HG03439 (cell line): Measurements from ENCODE around the gene GSK3B.

Experiments
- ATAC-seq: cut with Tn5 transposase; IDR thresholded peaks from one replicate; pipeline ENCODE4 v1.9.1; 2021; ENCODE audit warnings: mild to moderate bottlenecking, moderate library complexity; ENCODE audit not compliant: unreplicated experiment

GSK3B gene

DNA sequence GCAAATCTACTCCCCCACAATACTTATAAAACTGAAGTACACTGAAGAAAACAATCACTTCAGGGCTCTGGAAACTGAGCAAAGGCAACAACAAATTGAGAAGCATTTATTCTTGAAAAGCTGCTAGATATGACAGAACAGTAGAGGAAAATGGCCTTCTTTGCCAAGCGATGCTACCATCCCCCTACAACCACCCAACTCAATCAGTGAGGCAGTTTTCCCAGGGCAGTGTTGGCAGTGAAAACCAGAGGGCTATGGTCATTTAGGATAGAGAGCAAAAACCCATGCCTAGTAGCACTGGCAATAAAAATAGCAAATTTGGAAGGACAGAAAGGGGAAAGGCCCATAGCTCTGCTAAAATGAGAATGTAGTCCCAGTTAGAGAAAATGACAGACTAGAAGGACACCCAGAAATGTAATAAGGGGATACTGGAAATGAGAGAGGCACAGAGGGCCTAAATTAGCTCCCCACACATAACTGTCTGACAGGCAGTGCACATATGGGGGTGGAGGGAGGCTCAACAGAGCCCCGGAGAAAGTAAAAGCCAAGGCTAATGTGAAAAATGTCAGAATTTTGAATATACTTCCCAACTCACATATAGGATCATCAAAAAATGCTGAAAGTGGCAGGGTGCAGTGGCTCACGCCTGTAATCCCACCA, 143.5 kb downstream of the GSK3B start:
- no peak for ATAC-seq

GRCh38 chr3:119945291-119945690, 149.0 kb downstream of the GSK3B start:
- ATAC-seq, result no peak

- no peak for ATAC-seq
Observed at GRCh38 chr3:119944091-119944490, 150.2 kb downstream of the GSK3B start.

DNA sequence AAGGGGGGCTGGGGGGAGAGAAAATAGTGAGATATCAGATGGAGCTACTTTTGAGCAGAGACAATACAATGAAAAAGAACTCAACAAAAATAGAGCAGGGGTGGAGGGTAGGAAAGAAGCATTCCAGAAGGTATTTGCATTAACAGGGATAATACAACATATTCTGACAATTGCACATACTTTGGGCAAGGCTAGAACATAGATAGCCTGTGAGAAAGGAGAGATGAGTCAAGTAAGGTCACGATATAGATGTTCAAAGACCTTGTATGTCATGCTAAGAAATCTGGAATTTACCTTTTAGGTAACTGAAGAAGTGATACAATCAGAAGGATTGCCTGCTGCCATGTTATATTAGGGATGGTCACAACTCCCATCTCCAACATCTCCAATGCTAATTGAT, 155.2 kb downstream of the GSK3B start:
- ATAC-seq, result no peak

GRCh38 chr3:119937229-119937628, 157.0 kb downstream of the GSK3B start:
- ATAC-seq, result peak; percentile 90

GRCh38 chr3:119934249-119934648, 160.0 kb downstream of the GSK3B start:
- no peak for ATAC-seq

DNA sequence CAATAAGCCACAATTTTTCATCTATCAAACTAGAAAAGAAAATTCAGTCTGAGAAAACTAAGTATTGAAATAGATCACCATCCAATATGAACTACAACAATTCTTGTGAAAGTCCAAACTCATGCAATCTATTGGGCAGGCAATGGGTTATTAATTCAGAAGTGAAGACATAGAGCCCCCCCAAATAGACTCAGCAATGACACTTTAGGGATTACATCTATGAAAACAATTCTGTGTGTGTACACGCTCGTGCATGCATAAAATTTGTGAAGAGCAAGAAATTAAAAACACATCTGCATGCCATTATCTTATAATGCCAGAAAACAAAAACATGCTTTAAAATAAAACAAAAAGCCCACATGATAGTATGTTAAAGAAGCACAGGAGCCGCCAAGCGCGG, 161.0 kb downstream of the GSK3B start:
- ATAC-seq, result no peak

DNA sequence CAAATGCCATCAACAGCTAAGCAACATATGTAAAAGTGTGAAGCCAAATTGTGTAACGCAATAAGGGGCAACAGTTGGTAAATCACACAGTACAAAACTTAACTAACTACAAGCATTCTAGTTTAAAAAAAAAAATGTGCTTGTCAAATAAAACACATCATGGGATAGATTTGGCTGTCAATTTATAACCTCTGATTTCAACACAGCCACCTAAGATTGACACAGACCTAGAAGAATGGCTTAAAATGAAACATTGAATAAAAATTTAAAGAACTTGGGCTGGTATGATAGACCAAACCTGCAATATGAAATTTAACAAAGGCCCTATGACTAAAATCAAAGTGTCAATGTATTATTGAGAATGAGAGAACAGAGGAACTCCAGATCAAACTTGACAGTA, 164.0 kb downstream of the GSK3B start:
- ATAC-seq, result no peak

- no peak for ATAC-seq
Observed at GRCh38 chr3:119927190-119927589, 167.1 kb downstream of the GSK3B start.

DNA sequence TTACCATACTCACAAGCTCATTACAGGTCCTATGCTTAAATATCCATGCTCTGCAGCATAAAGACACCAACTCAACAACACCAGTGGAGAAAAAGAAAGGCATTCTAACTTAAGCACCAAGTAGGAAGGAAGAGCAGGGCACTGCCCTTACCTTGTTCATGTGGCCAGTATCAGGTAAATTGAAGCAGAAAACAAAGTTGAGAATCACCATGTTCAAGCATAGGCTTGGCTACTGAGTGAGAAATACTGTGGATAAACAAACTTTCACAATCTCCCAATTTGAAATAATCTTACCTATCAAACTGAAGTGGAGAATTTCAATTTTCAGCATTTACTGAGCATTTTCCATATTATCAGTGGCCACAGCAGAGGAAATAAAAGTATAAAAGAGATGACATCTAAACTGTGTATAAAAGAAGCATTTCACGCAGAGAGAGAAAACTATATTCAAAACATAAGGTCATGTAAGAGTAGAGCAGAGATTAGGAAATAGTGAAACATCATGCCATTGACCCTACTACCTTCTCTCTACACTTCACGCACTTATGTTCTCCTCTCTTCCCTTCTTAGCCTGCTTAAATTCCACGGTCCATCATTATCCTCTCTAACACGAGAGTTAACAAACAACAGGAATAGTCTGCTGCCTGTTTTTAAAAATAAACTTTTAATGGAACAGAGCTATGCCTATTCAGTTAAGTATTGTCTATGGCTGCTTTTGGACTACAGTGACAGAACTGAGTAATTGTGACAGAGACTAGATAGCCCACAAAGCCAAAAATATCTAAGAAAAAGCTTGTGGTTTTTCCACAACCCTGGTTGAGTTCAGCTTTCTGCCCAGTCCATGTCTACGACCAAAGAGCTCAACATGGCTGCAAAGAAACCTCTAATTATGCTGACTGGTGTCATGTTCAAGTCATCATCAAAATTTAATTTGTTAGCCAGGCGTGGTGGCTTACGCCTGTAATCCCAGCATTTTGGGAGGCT, 169.8 kb downstream of the GSK3B start:
- ATAC-seq, result no peak

GRCh38 chr3:119918992-119919933, 175.0 kb downstream of the GSK3B start:
- ATAC-seq, result no peak

DNA sequence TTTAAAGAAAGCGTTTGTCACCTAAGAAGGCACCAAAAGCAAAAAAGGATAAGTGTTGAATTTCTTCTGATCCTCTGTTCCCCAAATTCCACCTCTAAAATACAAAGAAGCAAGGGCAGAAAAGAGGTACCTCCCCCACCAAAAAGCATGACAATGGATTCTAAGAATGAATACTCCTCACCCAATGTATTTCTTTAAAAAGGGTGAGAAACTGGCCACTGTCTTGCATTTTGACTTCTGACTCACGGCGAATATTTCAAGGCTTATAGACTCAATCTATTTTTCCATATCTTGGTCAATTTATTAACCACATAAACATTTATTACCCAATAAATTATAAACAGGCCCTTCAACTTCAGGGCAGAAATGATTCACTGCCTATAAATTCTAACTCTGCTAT, 181.2 kb downstream of the GSK3B start:
- ATAC-seq, result no peak

DNA sequence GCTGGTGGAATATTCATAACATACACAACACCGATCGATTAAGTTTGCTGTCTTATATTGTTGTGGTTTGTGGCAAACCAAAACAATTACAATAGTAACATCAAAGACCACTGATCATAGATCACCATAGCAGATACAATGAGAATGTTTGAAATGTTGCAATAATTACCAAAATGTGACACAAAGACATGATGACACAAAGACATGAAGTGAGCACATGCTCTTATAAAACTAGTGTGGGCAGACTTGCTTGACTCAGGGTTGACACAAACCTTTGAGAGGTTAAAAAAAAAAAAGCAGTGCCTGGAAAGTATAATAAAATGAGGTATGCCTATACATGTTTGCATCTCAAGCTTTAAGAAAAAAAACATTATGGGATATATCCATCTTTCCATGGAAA, 182.0 kb downstream of the GSK3B start:
- no peak for ATAC-seq

DNA sequence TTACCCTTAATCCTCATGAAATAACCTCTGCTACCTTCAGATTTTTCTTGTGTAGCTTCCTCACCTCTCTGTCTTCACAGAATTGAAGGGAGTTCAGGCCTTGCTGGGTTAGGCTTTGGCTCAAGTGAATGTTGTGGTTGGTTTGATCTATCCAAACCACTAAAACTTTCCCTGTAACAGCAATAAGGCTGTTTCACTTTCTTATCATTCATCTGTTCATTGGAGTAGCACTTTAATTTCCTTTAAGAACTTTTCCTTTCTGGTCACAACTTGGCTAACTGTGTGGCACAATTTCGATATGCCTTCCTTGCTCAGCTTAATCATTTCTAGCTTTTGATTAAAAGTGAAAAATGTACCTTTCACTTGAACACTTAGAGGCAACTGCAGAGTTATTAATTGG, 182.5 kb downstream of the GSK3B start:
- no peak for ATAC-seq

DNA sequence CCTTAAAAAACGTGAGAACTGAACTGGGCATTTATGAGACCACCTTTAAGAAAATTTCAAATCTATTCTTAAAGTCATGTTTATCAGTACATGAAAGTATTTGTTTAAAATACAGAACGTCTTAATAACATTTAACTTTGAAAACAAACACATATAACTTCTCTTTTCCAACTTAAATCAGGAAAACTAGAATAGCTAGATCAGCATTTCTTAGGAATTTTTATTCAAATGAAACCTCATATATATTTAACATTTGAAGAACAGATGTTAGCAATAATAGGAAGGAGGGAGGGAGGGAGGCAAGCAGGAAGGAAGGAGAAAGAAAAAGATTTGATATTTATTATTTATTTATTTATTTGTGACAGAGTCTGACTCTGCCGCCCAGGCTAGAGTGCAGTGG, 192.2 kb downstream of the GSK3B start:
- no peak for ATAC-seq

GRCh38 chr3:119901148-119901547, 193.1 kb downstream of the GSK3B start:
- ATAC-seq, result no peak

- ATAC-seq, result no peak
Observed at GRCh38 chr3:119899192-119899511, 195.1 kb downstream of the GSK3B start.

GRCh38 chr3:119898478-119899191, 195.6 kb downstream of the GSK3B start:
- no peak for ATAC-seq

GRCh38 chr3:119894195-119894594, 200.1 kb downstream of the GSK3B start:
- no peak for ATAC-seq

DNA sequence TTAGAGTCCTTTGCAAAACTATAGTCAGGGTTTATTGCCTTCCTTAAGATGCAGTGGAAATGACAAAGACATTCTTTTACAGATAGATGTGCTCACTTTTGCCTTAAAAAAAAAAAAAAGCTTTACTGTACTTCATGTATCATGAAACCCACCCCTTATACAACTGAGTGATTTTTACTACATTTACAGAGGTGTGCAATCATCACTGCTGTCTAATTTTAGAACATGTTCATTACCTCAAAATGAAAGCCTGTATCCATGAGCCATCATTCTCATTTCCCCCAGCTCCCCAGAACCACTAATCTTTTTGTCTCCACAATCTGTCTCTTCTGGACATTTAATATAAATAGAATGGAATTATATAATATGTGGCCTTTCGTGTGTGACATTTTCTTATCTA, 200.5 kb downstream of the GSK3B start:
- no peak for ATAC-seq
